Dendritic cell treated with granulocyte-macrophage colony-stimulating factor and Interleukin-4, amounts not matched to agents 40 ng/mL and 50 ng/mL, for 4 days (primary cell): ENCODE data around the gene LSM12.

Source experiments
- H3K27ac Mint-ChIP-seq: one replicate; pipeline ENCODE4 v1.8.0; 2022; ENCODE audit warnings: mild to moderate bottlenecking, mixed read lengths
- H3K27me3 Mint-ChIP-seq: one replicate; pipeline ENCODE4 v1.8.0; 2022; ENCODE audit warnings: mild to moderate bottlenecking, mixed read lengths
- H3K36me3 Mint-ChIP-seq: one replicate; pipeline ENCODE4 v1.8.0; 2022; ENCODE audit warnings: low read depth, mixed read lengths
- H3K4me1 Mint-ChIP-seq: one replicate; pipeline ENCODE4 v1.8.0; 2022; ENCODE audit warnings: low read depth, mixed read lengths
- H3K4me3 Mint-ChIP-seq: one replicate; pipeline ENCODE4 v1.8.0; 2022; ENCODE audit warnings: mild to moderate bottlenecking, moderate library complexity, mixed read lengths
- H3K9me3 Mint-ChIP-seq: one replicate; pipeline ENCODE4 v1.8.0; 2022; ENCODE audit warnings: mixed read lengths
- intact Hi-C: fragments of 100-400 bp; cut with micrococcal nuclease; formaldehyde crosslinking; loops from one replicate; pipeline ENCODE4 v1.15.0; 2022

The LSM12 gene

DNA sequence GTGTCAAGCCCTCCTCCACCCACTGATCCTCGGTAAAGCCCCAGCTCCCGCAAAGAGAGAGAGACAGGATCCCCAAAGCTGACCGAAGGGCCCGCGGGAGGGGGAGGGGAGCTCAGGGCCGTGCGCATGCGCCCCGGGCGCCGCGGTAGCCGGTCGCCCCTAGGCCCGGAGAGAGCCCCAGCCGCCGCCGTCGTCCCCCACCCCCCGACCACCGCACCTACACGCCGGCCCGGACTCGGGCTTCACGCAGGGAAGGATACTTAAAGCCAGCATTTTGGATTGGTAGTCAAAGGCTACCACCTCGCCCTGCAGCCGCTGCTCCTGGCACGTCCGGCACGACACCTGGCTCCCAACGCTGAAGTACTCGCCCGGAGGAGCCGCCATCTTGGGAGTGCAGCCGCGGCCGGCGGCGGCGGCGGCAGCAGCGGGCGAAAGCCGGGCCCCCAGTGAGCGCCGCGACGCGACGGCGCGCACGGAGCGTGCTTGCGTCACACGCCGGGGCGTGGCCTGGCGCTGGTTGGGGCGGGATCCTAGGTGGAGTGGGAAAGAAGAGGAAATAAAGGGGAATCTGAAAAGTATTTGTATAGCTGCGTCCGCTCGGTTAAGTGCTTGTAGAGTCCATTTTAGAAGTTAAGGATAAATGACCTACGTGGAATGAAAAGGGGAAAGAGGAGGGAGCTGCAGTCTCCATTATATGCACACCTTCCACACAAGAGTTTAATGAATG is at the start of gene LSM12:
TSS of gene LSM12 (minus strand) at position 468 of the 727 bp plus-strand sequence. CDS start at position 384, 84 bp downstream.
- Mint-ChIP-seq H3K27me3 (no peaks in the 10 kb centered on the region), H3K9me3 (no peaks in the 10 kb centered on the region), H3K4me1 (peaks cover 58% of the 10 kb centered on the region), H3K27ac (peak within 1 kb of the TSS; percentile 80), H3K4me3 (peak within 1 kb of the TSS; percentile 94), H3K36me3 (peaks cover 48% of the 10 kb centered on the region)
- intact Hi-C loops: no loop called here

DNA sequence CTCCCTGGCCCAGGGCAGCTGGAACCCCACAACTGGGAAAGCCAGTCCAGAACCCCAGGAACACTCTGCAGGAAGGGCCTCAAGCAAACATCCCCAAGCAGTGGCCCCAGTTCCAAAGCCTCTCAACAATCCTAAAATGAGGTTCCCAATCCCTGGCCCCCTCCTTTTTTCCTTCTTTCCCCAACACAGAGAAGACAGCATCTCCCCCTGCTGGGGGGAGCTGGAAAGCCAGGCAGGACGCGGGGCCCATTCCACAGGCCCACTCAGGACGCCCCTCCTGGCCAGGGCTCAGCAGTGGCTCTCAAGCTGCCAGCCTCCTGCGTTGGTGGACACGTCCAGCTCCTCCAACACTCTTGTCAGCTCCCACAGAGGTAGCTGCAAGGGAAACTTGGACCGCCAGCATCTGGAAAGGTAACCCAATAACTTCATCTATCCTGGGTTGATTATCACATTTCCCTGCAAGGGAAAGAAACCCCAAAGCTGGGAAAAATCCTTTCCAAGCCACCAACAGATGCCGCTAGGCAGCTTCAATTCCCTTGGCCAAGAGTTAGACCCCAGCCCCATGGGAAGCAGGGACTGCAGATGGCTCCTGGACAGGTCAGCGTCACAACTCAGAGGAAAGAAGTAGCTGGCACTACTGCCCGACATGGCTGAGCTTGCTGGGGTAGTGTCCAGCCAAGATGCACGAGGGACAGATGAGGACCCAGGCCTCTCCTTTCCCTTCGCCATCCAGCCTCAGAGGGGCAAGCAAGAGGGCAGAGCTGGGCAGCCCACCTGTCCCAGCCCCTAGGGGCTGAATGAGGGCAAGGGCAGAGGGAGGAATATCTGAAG is 49.3 kb upstream of the LSM12 start:
- Mint-ChIP-seq H3K4me3 (no peak overlapping the region), H3K27ac (no peak overlapping the region), H3K4me1 (peaks cover 65% of the 10 kb centered on the region), H3K9me3 (no peaks in the 10 kb centered on the region), H3K36me3 (peaks cover 65% of the 10 kb centered on the region), H3K27me3 (no peaks in the 10 kb centered on the region)
- intact Hi-C loops: loop anchor here (10.0 kb wide), 1 partner anchor 101 kb away; the partner anchor contains the start of gene TMEM101

DNA sequence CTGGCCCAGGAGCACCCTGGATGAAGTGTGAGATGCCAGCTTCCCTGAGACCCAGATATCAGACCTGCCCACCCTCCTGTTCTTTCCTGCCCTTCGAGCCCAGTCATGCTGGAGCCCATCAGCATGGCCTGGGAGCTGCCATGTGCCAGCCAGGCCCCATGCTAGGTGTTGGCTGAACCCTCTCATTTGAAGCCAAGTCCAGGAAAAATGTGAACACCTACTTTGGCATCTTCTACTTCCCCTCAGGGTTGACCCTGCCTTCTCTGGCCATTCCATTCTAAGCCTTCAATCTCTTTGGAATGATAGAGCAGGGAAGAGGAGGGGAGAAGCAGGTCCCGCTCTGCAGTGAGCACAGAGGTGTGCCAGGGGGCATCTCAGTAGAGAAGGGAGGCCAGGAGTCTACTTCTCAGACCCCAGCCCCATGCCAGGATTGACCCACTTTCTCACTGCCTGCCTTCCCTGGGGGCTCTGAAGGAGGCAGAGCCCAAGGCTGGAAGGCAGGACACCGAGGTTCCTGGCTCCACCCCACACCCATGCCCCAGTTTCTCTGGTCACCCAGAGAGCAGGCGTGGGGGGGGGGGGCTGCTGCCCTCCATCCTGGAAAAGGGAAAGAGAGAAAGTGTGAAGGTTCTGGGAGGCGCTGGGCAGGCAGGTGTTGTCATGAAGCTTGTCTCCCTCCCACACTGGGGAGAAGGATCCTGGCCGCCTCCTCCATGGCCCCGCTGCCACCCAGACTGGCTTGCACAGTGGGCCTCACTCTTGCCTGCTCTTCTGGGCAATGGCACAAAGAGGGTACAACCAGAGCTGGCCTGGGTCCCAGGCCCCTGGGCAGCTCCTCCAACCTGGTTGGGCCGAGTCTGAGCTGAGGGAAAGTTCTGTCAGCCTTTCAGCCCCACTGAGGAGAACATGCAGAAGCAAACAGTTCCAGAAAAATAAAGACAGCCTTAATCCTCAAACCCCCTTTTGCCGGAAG is 47.7 kb upstream of the LSM12 start:
- Mint-ChIP-seq H3K27me3 (no peaks in the 10 kb centered on the region), H3K36me3 (peaks cover 58% of the 10 kb centered on the region), H3K4me3 (no peak overlapping the region), H3K27ac (no peak overlapping the region), H3K4me1 (peaks cover 71% of the 10 kb centered on the region), H3K9me3 (no peaks in the 10 kb centered on the region)
- intact Hi-C loops: loop anchor here (10.0 kb wide), 1 partner anchor 99 kb away; the partner anchor contains the start of gene TMEM101

- no peak overlapping the region for H3K27ac Mint-ChIP-seq
- no peaks in the 10 kb centered on the region for H3K27me3 Mint-ChIP-seq
- no peaks in the 10 kb centered on the region for H3K9me3 Mint-ChIP-seq
- intact Hi-C loops: loop anchor here (10.0 kb wide), 1 partner anchor 99 kb away; the partner anchor contains the start of gene TMEM101
- H3K4me1 Mint-ChIP-seq: peaks cover 66% of the 10 kb centered on the region
- no peak overlapping the region for H3K4me3 Mint-ChIP-seq
- H3K36me3 Mint-ChIP-seq: peaks cover 65% of the 10 kb centered on the region
Observed at GRCh38 chr17:44113382-44113781, 46.9 kb upstream of the LSM12 start.

- H3K27ac Mint-ChIP-seq: peak overlapping the region; percentile 73
- H3K36me3 Mint-ChIP-seq: peaks cover 67% of the 10 kb centered on the region
- no peaks in the 10 kb centered on the region for H3K9me3 Mint-ChIP-seq
- H3K4me3 Mint-ChIP-seq: no peak overlapping the region
- intact Hi-C loops: loop anchor here (10.0 kb wide), 1 partner anchor 98 kb away; the partner anchor contains the start of gene TMEM101
- no peaks in the 10 kb centered on the region for H3K27me3 Mint-ChIP-seq
- peaks cover 66% of the 10 kb centered on the region for H3K4me1 Mint-ChIP-seq
Observed at GRCh38 chr17:44112284-44113280, 46.1 kb upstream of the LSM12 start.

GRCh38 chr17:44111777-44112176 is 45.3 kb upstream of the LSM12 start:
- Mint-ChIP-seq H3K4me1 (peaks cover 66% of the 10 kb centered on the region), H3K27me3 (no peaks in the 10 kb centered on the region), H3K27ac (peak overlapping the region; percentile 73), H3K9me3 (no peaks in the 10 kb centered on the region), H3K36me3 (peaks cover 67% of the 10 kb centered on the region), H3K4me3 (no peak overlapping the region)
- intact Hi-C loops: loop anchor here (2.0 to 10.0 kb wide), 2 partner anchors 15 to 97 kb away; partner anchors contain the start of gene TMEM101

DNA sequence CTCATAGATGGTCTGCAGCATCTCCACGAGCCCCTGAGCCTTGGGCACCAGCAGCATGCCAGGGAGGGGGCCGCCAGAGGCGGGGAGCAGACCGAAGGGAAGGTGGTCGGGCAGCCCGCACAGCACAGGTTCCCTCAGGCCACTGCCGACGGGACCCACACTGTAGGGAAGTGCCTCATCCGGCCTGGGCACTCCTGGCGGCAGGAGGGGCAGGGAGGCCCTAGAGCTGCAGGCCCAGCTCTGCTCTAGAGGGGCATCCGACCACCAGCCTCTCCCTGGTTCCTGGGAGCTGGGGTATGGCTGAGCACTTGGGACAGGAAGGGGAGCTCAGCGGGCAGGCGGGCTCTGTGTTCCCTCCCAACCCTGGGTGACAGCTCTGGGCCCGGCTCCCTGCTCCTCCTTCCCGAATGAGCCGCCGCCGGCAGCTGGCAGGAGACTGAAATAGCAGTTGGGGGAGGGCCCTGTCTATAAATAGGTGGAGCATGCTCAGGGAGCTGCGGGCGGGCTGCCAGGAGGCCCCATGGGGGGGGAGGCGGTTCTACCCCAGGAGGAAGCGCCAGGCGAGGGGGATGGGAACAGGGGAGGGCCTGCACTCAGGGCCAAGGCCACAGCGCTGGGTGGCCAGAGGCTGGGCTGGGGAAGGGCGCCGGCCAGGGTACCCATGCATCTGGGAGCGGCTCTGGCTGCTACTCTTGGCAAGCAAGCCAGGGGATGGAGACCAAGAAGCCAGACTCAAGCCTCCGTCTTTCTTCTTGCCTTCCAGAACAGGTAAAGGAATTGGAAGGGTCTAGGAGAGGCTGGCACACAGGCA is 44.6 kb upstream of the LSM12 start:
- intact Hi-C loops: loop anchor here (2.0 to 10.0 kb wide), 2 partner anchors 14 to 96 kb away; partner anchors contain the start of gene TMEM101
- Mint-ChIP-seq H3K27me3 (no peaks in the 10 kb centered on the region), H3K36me3 (peaks cover 62% of the 10 kb centered on the region), H3K27ac (peak overlapping the region; percentile 73), H3K4me3 (peak overlapping the region; percentile 68), H3K9me3 (no peaks in the 10 kb centered on the region), H3K4me1 (peaks cover 64% of the 10 kb centered on the region)

- peaks cover 58% of the 10 kb centered on the region for H3K36me3 Mint-ChIP-seq
- H3K4me1 Mint-ChIP-seq: peaks cover 55% of the 10 kb centered on the region
- no peaks in the 10 kb centered on the region for H3K9me3 Mint-ChIP-seq
- H3K4me3 Mint-ChIP-seq: peak overlapping the region; percentile 68
- H3K27ac Mint-ChIP-seq: peak overlapping the region; percentile 73
- intact Hi-C loops: loop anchor here (2.0 to 10.0 kb wide), 2 partner anchors 13 to 95 kb away; partner anchors contain the start of gene TMEM101
- H3K27me3 Mint-ChIP-seq: no peaks in the 10 kb centered on the region
Observed at GRCh38 chr17:44110011-44110686, 43.7 kb upstream of the LSM12 start.

GRCh38 chr17:44109312-44109630 is 42.8 kb upstream of the LSM12 start:
- intact Hi-C loops: no loop called here
- Mint-ChIP-seq H3K27me3 (no peaks in the 10 kb centered on the region), H3K4me3 (no peak overlapping the region), H3K4me1 (peaks cover 50% of the 10 kb centered on the region), H3K36me3 (peaks cover 57% of the 10 kb centered on the region), H3K27ac (no peak overlapping the region), H3K9me3 (no peaks in the 10 kb centered on the region)

DNA sequence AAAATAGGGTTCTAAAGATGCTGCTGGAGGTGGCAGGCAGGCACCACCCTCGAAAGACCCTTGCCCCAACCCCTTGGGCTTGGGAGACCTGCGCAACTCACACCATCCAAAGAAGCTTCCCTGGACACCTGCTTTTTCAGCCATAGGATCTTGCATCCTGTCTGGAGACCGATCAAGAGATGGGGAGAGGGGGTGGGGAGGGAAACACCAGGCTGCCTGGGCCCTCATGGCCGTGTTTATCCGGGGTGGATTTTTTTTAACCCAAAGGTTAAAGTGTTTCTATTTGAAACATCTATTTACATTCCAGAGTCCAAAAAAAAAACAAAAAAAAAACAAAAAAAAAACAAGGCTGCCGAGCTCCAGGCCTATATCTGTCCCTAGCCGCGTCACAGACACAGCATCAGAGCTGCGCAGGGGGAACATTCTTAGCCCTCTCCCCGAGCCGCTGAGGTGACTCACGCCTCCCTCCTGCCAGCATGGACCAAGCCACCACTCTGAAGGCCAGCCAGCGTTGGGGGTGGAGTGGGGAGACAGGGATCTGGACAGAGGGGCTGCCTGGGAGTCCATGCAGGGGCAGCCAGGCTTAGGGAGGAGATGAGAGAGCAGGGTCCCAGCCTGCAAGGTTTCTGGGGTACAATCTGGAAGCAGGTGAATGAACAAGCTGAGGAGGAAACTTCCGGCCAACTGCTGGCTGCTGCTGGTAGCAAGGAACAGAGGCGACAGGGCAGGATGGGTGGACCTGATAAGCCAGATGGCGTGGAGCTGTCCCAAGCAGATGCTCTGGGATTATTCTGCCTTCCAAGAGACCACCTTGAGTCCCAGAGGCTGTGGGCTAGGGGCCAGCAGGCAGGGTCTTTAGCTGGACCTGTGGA is 42.2 kb upstream of the LSM12 start:
- Mint-ChIP-seq H3K36me3 (peaks cover 52% of the 10 kb centered on the region), H3K27ac (no peak overlapping the region), H3K9me3 (no peaks in the 10 kb centered on the region), H3K4me3 (no peak overlapping the region), H3K27me3 (no peaks in the 10 kb centered on the region), H3K4me1 (peaks cover 44% of the 10 kb centered on the region)
- intact Hi-C loops: no loop called here

- intact Hi-C loops: no loop called here
- Mint-ChIP-seq H3K9me3 (no peaks in the 10 kb centered on the region), H3K27me3 (no peaks in the 10 kb centered on the region), H3K4me3 (no peak overlapping the region), H3K36me3 (peaks cover 65% of the 10 kb centered on the region), H3K27ac (no peak overlapping the region), H3K4me1 (peaks cover 36% of the 10 kb centered on the region)
Observed at GRCh38 chr17:44106801-44107200, 40.3 kb upstream of the LSM12 start.
